Endothelial cell (in vitro differentiated cells): ENCODE data around the gene RERE. TPM values are rescaled to one million over a fixed set of nuclear protein-coding genes. Genes with fewer than 3 reads are reported as not detected.

ENCODE experiments used
- DNase-seq: peaks from one replicate; pipeline ENCODE4 v3.0.0; 2021; ENCODE audit warnings: low spot score
- H3K27ac Mint-ChIP-seq: one replicate; pipeline ENCODE4 v1.8.0; 2021; ENCODE audit warnings: mixed read lengths, inconsistent platforms; ENCODE audit not compliant: unreplicated experiment
- H3K27me3 Mint-ChIP-seq: one replicate; pipeline ENCODE4 v1.8.0; 2021; ENCODE audit warnings: mild to moderate bottlenecking, moderate library complexity, mixed read lengths, inconsistent platforms; ENCODE audit not compliant: unreplicated experiment
- H3K36me3 Mint-ChIP-seq: one replicate; pipeline ENCODE4 v1.8.0; 2021; ENCODE audit warnings: mild to moderate bottlenecking, low read depth, mixed read lengths, inconsistent platforms; ENCODE audit not compliant: unreplicated experiment
- H3K4me1 Mint-ChIP-seq: one replicate; pipeline ENCODE4 v1.8.0; 2021; ENCODE audit warnings: mild to moderate bottlenecking, mixed read lengths, inconsistent platforms; ENCODE audit not compliant: unreplicated experiment
- H3K4me3 Mint-ChIP-seq: one replicate; pipeline ENCODE4 v1.8.0; 2021; ENCODE audit warnings: mild to moderate bottlenecking, mixed read lengths, inconsistent platforms; ENCODE audit not compliant: unreplicated experiment
- H3K9me3 Mint-ChIP-seq: one replicate; pipeline ENCODE4 v1.8.0; 2021; ENCODE audit warnings: mixed read lengths, inconsistent platforms; ENCODE audit not compliant: unreplicated experiment
- CTCF ChIP-seq: fragments of 200-600 bp; sonication (generic); IDR thresholded peaks from one replicate; pipeline ENCODE4 v1.5.0; 2021; ENCODE audit warnings: antibody characterized with exemption; ENCODE audit not compliant: unreplicated experiment
- total RNA-seq: library from RNA; stranded (reverse); fragmentation: NEBNext Ultra II Directional; extraction: Animal tissue kit (Norgen Biotek cat#: 25700); gene quantifications from one replicate; pipeline ENCODE4 v1.2.1, GENCODE V29; 2021; ENCODE audit not compliant: unreplicated experiment

The RERE gene
- total RNA-seq, 1 donor from 2014 or later = 115 TPM

GRCh38 chr1:8409606-8410005 lies 407.8 kb downstream of the RERE start:
- H3K27ac Mint-ChIP-seq = no peak overlapping the region
- H3K27me3 Mint-ChIP-seq = peaks cover 10% of the 10 kb centered on the region
- no peak for DNase-seq
- no peak for TF ChIP-seq CTCF
- H3K9me3 Mint-ChIP-seq = no peaks in the 10 kb centered on the region
- H3K4me3 Mint-ChIP-seq = no peak overlapping the region
- H3K4me1 Mint-ChIP-seq = peaks cover 32% of the 10 kb centered on the region
- peaks cover 26% of the 10 kb centered on the region for H3K36me3 Mint-ChIP-seq

DNA sequence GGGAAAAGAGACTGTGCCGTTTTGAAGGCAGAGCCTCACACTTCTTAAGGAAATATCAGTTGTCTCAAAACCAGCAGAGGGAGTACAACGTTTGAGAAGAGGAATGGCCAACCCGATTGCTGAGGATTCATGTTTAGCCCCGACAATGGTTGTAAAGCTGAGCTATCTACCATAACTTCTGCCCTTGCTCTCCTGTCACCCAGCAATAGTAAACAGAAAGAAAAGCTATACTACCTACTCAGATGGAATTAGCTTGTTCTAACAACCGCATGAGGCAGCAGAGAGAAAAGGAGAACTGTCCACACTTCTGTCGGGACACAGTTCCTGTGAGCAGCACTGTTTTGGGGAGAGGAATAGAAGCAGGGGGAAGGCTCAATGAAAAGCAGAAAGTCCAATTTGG lies 408.3 kb downstream of the RERE start:
- DNase-seq = no peak
- Mint-ChIP-seq H3K4me1 (peaks cover 35% of the 10 kb centered on the region), H3K27ac (peak overlapping the region; percentile 83), H3K36me3 (peaks cover 29% of the 10 kb centered on the region), H3K4me3 (no peak overlapping the region), H3K9me3 (no peaks in the 10 kb centered on the region), H3K27me3 (peaks cover 11% of the 10 kb centered on the region)
- TF ChIP-seq CTCF = peak; percentile 24

DNA sequence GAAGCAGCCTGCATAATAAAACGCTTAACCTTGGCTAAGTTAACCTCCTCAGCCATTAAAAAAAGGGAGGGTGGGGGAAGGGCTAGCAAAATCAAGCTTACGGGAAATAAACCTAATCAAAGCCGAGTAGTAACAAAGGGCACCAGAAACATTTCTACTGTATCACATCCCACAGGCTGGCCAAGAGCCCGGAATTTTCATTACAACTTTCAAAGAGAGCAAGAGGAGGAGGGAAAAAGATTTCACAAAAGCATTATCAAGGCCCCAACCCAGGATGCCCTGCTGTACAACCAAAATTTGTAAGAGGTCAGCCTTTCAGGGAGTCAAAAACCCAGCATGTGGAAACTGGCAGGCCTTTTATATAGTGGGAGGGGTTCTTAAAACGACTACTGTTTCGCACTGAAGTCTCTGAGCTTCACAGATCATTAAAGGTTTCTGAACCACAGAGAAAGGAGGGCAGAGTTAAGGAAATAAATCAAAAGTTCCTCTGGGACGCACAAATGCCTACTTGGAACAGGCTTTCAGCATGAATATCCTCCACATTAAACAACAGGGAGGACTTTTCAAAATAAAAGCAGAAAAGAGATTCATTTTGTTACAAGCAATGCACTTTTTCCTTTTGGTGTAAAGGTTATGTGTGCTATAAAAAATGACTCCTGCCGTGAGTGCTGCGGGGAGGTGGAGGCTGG lies 409.1 kb downstream of the RERE start:
- H3K4me3 Mint-ChIP-seq = peak overlapping the region; percentile 6
- no peak for TF ChIP-seq CTCF

DNA sequence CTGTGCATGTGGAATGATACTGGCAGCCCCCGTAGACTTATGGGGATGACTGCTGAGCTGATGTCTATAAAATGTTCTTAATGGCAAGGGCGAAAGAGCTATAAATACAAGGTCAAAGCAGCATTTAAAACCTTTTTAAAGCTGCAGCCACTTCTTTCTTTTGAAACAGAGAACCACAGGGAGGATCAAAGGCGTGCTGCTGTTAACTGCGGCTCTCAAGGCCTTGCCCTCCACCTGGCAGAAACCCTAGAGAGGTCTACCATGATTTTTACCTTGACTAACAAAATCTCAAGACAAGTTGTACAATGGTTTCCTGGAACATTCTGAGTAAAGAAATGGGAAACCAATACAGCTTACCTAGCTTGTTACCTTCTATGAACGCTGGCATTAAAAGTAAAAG lies 409.8 kb downstream of the RERE start:
- no peak for DNase-seq
- no peaks in the 10 kb centered on the region for H3K9me3 Mint-ChIP-seq
- peak overlapping the region; percentile 59 for H3K4me3 Mint-ChIP-seq
- TF ChIP-seq CTCF = no peak
- peaks cover 35% of the 10 kb centered on the region for H3K4me1 Mint-ChIP-seq
- H3K36me3 Mint-ChIP-seq = peaks cover 29% of the 10 kb centered on the region
- H3K27me3 Mint-ChIP-seq = peaks cover 11% of the 10 kb centered on the region
- no peak overlapping the region for H3K27ac Mint-ChIP-seq

More for the DNA sequence above, 409.1 kb downstream of the RERE start:
- no peak for DNase-seq
- Mint-ChIP-seq H3K36me3 (peaks cover 29% of the 10 kb centered on the region), H3K9me3 (no peaks in the 10 kb centered on the region), H3K27me3 (peaks cover 11% of the 10 kb centered on the region), H3K4me1 (peaks cover 35% of the 10 kb centered on the region), H3K27ac (peak overlapping the region; percentile 15)

- H3K27ac Mint-ChIP-seq = peak overlapping the region; percentile 7
- H3K9me3 Mint-ChIP-seq = no peaks in the 10 kb centered on the region
- peaks cover 33% of the 10 kb centered on the region for H3K36me3 Mint-ChIP-seq
- no peak for TF ChIP-seq CTCF
- H3K27me3 Mint-ChIP-seq = peaks cover 11% of the 10 kb centered on the region
- DNase-seq = no peak
- peaks cover 28% of the 10 kb centered on the region for H3K4me1 Mint-ChIP-seq
- H3K4me3 Mint-ChIP-seq = no peak overlapping the region
Measured at GRCh38 chr1:8406960-8407359, 410.5 kb downstream of the RERE start.
